Sigmoid colon (tissue), 4 donors: ENCODE data around the gene SPOPL.

ENCODE experiments used
- CTCF ChIP-seq, 4 experiments: fragments of 450-650 bp in 3 of 4; fragments of 200-600 bp in 1 of 4; IDR thresholded peaks; one replicate each; pipeline ENCODE4 v1.5.1; 2016 to 2019; ENCODE audit warnings: antibody characterized with exemption in 4 of 4, mild to moderate bottlenecking in 3 of 4, moderate library complexity in 2 of 4
- EP300 ChIP-seq, 4 donors: sonication (generic); formaldehyde crosslinking; IDR thresholded peaks; one replicate each; pipeline ENCODE4 v1.6.1; 2017; ENCODE audit warnings: antibody characterized with exemption in 4 of 4
- POLR2A ChIP-seq, 2 donors: fragments of 450-650 bp; IDR thresholded peaks; one replicate each; pipeline ENCODE4 v1.6.1; 2016; ENCODE audit warnings: antibody characterized with exemption in 2 of 2, mild to moderate bottlenecking in 2 of 2, moderate library complexity in 2 of 2
- POLR2AphosphoS5 ChIP-seq, 4 donors: sonication (generic); formaldehyde crosslinking; IDR thresholded peaks; one replicate each; pipeline ENCODE4 v1.6.1; 2017; ENCODE audit warnings: antibody characterized with exemption in 4 of 4

- TF ChIP-seq POLR2A (IDR thresholded peaks at IDR 0.05) (no peak), CTCF (IDR thresholded peaks at IDR 0.05) (no peak), EP300 (IDR thresholded peaks at IDR 0.05) (no peak), POLR2AphosphoS5 (IDR thresholded peaks at IDR 0.05) (no peak)
Observed at GRCh38 chr2:138475277-138475776, 26.2 kb upstream of the SPOPL start.
